Activated T-cell treated with anti-CD3 and anti-CD28 coated beads for 4 hours (primary cell): ENCODE results near the gene STARD3.
"Not testable (repeated sequence)": the region's sequence is repeated elsewhere in the genome, so short reads cannot be mapped to it uniquely, and the experiment has no call there.

Experiments
- DNase-seq: peaks from one replicate; pipeline ENCODE4 v3.0.0-alpha.2; 2020

Gene STARD3

DNA sequence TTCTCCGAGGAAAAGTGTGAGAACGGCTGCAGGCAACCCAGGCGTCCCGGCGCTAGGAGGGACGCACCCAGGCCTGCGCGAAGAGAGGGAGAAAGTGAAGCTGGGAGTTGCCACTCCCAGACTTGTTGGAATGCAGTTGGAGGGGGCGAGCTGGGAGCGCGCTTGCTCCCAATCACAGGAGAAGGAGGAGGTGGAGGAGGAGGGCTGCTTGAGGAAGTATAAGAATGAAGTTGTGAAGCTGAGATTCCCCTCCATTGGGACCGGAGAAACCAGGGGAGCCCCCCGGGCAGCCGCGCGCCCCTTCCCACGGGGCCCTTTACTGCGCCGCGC lies 62.8 kb downstream of the STARD3 start, which contains the start of gene ERBB2:
Gene ERBB2, plus strand, starts transcription at position 247 of the 330 bp plus-strand sequence. CDS start 175 bp downstream, outside the sequence.
- no peak for DNase-seq

DNA sequence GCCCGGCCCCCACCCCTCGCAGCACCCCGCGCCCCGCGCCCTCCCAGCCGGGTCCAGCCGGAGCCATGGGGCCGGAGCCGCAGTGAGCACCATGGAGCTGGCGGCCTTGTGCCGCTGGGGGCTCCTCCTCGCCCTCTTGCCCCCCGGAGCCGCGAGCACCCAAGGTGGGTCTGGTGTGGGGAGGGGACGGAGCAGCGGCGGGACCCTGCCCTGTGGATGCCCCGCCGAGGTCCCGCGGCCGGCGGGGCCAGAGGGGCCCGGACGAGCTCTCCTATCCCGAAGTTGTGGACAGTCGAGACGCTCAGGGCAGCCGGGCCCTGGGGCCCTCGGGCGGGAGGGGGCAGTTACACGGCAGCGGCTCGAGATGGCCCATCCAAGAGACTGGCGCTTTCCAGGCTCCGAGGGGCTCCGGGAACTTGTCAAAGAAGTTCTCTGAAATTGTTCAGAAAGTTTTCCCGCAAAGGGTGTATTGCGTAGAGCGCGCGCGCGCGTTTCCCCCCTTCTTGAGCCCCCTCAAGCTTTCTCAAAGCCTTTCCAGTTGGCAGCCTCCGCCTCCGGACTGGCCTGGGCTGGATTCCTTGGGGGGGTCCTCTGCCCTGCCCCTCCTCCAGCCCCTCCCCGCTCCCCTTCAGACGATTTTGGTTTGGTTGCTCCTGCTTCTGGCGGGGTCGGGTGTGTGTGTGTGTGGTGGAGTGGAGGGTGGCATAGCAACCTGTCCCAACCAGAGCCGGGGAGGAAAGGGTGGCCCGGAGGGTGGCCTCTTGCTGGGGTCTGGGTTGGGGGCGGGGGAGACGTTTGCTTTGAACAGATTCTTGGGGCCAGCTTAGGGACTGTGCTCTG lies 63.4 kb downstream of the STARD3 start:
- DNase-seq: no peak

- DNase-seq: no peak
These were observed 64.3 kb downstream of the STARD3 start for GRCh38 chr17:39701012-39701783.

DNA sequence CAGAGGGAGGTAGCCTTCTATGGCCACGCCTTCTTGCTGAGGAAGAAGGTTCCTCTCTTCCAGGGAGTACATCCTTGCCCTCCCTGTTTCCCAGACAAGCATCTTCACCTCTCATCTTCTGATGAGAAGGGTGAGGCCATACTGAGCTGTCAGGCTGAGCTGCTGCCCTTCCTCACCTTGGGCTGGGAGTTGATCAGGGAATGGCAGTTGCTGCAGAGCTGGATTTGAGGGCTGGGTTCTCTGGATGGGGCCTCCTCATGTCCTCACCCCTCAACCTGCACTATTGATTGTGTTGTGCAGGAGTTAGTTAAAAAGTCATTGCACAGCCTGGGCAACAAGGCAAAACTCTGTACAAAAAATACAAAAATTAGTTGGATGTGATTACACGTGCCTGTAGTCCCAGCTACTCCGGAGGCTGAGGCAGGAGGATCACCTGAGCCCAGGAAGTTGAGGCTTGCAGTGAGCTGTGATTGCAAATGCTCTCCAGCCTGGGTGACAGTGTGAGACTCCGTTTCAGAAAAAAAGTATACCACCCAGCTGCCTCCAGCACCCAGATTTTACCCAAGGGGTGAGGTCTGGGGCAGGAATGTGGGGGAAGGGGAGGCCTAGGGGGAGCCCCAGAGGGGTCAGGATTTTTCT lies 65.0 kb downstream of the STARD3 start:
- DNase-seq: no peak

- DNase-seq: no peak
These were observed 66.3 kb downstream of the STARD3 start for GRCh38 chr17:39702901-39703893.

DNA sequence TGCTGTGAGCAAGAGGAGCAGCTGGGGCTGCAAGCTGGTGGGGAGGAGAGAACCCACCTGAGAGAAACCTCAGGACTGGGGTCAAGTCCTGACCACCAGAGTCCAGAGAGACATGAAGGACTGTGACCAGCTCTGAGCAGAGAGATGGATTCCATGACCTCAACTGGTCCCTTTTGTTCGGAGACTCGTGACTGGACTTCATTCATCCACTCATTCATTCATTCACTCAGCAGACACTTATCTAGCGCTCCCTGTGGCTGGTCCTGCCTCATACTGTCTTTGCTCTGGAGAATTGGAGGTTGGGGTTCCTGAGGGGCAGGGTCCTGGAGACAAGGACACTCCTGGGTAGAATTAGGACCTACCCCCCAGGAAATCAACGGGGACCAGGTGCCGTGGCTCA lies 67.0 kb downstream of the STARD3 start:
- no peak for DNase-seq

- DNase-seq: no peak
These were observed 68.0 kb downstream of the STARD3 start for GRCh38 chr17:39704821-39705551.

- DNase-seq: no peak
These were observed 68.9 kb downstream of the STARD3 start for GRCh38 chr17:39705786-39706348.

- no peak for DNase-seq
These were observed 69.4 kb downstream of the STARD3 start for GRCh38 chr17:39706383-39706782.

DNA sequence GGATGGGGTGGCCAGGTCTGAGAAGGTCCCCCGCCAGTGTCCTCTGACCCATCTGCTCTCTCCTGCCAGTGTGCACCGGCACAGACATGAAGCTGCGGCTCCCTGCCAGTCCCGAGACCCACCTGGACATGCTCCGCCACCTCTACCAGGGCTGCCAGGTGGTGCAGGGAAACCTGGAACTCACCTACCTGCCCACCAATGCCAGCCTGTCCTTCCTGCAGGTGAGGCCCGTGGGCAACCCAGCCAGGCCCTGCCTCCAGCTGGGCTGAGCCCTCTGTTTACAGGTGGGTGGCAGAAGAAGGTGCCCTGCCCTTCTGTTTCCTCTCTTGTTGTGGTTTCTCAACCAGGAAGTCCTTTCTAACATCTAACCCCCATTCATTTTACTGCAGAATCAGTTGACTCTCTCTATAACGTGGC lies 70.0 kb downstream of the STARD3 start:
- DNase-seq: no peak

DNA sequence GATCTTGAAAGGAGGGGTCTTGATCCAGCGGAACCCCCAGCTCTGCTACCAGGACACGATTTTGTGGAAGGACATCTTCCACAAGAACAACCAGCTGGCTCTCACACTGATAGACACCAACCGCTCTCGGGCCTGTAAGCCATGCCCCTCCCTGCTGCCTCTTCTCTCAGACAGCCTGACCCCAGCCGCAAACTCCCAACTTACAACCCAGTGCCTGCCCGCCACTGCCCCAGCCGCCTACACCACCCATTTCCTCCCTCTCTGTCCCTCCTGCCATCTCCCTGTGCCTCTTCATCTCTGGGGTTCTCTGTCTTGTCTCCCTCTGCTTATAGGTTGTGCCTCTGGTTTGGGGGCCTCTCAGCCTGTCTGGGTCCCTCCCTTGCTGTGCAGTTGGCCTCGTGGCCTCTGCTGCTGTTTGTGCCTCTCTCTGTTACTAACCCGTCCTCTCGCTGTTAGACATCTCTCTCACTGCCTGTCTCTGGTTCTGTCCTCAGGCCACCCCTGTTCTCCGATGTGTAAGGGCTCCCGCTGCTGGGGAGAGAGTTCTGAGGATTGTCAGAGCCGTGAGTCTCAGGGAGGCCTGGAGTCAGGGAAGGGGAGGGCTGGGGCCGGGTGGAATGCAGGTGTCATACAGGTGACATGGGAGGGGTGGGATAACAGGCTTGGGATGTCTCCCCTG lies 72.5 kb downstream of the STARD3 start:
- no peak for DNase-seq

- no peak for DNase-seq
These were observed 73.3 kb downstream of the STARD3 start for GRCh38 chr17:39709998-39710964.

DNA sequence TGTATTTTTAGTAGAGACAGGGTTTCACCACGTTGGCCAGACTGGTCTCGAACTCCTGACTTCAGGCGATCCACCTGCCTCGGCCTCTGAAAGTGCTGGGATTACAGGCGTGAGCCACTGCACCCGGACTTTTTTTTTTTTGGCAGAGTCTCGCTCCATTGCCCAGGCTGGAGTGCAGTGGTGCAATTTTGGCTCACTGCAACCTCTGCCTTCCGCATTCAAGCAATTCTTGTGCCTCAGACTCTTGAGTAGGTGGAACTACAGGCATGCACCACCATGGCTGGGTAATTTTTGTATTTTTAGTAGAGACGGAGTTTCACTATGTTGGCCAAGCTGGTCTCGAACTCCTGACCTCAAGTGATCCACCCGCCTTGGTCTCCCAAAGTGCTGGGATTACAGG lies 74.1 kb downstream of the STARD3 start:
- not testable (repeated sequence) for DNase-seq

DNA sequence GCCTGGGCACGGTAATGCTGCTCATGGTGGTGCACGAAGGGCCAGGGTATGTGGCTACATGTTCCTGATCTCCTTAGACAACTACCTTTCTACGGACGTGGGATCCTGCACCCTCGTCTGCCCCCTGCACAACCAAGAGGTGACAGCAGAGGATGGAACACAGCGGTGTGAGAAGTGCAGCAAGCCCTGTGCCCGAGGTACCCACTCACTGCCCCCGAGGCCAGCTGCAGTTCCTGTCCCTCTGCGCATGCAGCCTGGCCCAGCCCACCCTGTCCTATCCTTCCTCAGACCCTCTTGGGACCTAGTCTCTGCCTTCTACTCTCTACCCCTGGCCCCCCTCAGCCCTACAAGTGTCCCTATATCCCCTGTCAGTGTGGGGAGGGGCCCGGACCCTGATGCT lies 74.9 kb downstream of the STARD3 start:
- no peak for DNase-seq
